ENCODE data around the gene TMEM106C. TPM values are rescaled to one million over a fixed set of nuclear protein-coding genes. Genes with fewer than 3 reads are reported as not detected.

TMEM106C gene
- total and polyA plus RNA-seq, 4 donors: 16.2 to 57.8 (median 25.2) TPM

GRCh38 chr12:48015954-48016353, 52.6 kb downstream of the TMEM106C start:
- no peak overlapping the region for H3K9ac ChIP-seq (ENCODE audit: low read depth in 1 of 2, low read length in 2 of 2)
- H3K27ac ChIP-seq (ENCODE audit: low read depth in 1 of 2, low read length in 2 of 2): no peak overlapping the region
- H3K27me3 ChIP-seq (ENCODE audit: control insufficient read depth in 4 of 4, insufficient read depth in 4 of 4, low read length in 3 of 4): peaks cover 0 to 5% (median 0%) of the 10 kb centered on the region in 4 donors
- H3K4me3 ChIP-seq (ENCODE audit: low read depth in 1 of 3, low read length in 3 of 3): no peak overlapping the region
- 92% methylated on average over 7 of the region's 7 CpGs for WGBS
- H3K36me3 ChIP-seq (ENCODE audit: control insufficient read depth in 4 of 4, insufficient read depth in 3 of 4, low read depth in 1 of 4, low read length in 3 of 4): no peaks in the 10 kb centered on the region
- TF ChIP-seq EGR1 (IDR thresholded peaks at IDR 0.05; ENCODE audit: low read depth in 2 of 2): no peak
- TF ChIP-seq RAD21 (IDR thresholded peaks at IDR 0.05): no peak
- no peak for TF ChIP-seq TAF1 (conservative IDR thresholded peaks at IDR 0.05)
- no peak for TF ChIP-seq JUND (IDR thresholded peaks at IDR 0.05)
- TF ChIP-seq SP1 (IDR thresholded peaks at IDR 0.05): no peak
- TF ChIP-seq CTCF (IDR thresholded peaks at IDR 0.05; ENCODE audit: low read depth, low read length, missing input control): no peak
- no peak for TF ChIP-seq GABPA (IDR thresholded peaks at IDR 0.05 in 1 of 2, conservative IDR thresholded peaks at IDR 0.05 in 1 of 2)
- TF ChIP-seq HNF4A (conservative IDR thresholded peaks at IDR 0.05): no peak
- H3K9me3 ChIP-seq (ENCODE audit: control insufficient read depth in 4 of 4, low read length in 3 of 4): no peaks in the 10 kb centered on the region
- DNase-seq (ENCODE audit: low spot score): no peak
- H3K4me1 ChIP-seq (ENCODE audit: control insufficient read depth in 4 of 4, insufficient read depth in 4 of 4, low read length in 3 of 4): no peaks in the 10 kb centered on the region

- Histone ChIP-seq H3K27ac (ENCODE audit: low read depth in 1 of 2, low read length in 2 of 2) (no peak overlapping the region), H3K9me3 (ENCODE audit: control insufficient read depth in 4 of 4, low read length in 3 of 4) (no peaks in the 10 kb centered on the region), H3K27me3 (ENCODE audit: control insufficient read depth in 4 of 4, insufficient read depth in 4 of 4, low read length in 3 of 4) (peaks cover 0 to 9% (median 0%) of the 10 kb centered on the region in 4 donors), H3K4me1 (ENCODE audit: control insufficient read depth in 4 of 4, insufficient read depth in 4 of 4, low read length in 3 of 4) (no peaks in the 10 kb centered on the region), H3K9ac (ENCODE audit: low read depth in 1 of 2, low read length in 2 of 2) (no peak overlapping the region), H3K36me3 (ENCODE audit: control insufficient read depth in 4 of 4, insufficient read depth in 3 of 4, low read depth in 1 of 4, low read length in 3 of 4) (no peaks in the 10 kb centered on the region), H3K4me3 (ENCODE audit: low read depth in 1 of 3, low read length in 3 of 3) (no peak overlapping the region)
- no peak for DNase-seq (ENCODE audit: low spot score)
- WGBS: 85% methylated on average over 8 of the region's 8 CpGs
- TF ChIP-seq GABPA (IDR thresholded peaks at IDR 0.05 in 1 of 2, conservative IDR thresholded peaks at IDR 0.05 in 1 of 2) (no peak), CTCF (IDR thresholded peaks at IDR 0.05; ENCODE audit: low read depth, low read length, missing input control) (no peak), REST (IDR thresholded peaks at IDR 0.05) (no peak), RXRA (IDR thresholded peaks at IDR 0.05) (no peak), EGR1 (IDR thresholded peaks at IDR 0.05; ENCODE audit: low read depth in 2 of 2) (no peak), YY1 (IDR thresholded peaks at IDR 0.05) (no peak), ZBTB33 (IDR thresholded peaks at IDR 0.05) (no peak)
Observed at GRCh38 chr12:48016373-48017020, 53.1 kb downstream of the TMEM106C start.

Measured in liver (tissue), 9 donors.